Smooth muscle cell (in vitro differentiated cells): Measurements from ENCODE around the gene PATJ. TPM values are rescaled to one million over a fixed set of nuclear protein-coding genes. Genes with fewer than 3 reads are reported as not detected.

Source experiments
- DNase-seq: peaks from one replicate; lab custom pipeline; 2025; ENCODE audit not compliant: unreplicated experiment; lab: John Stamatoyannopoulos, UW
- H2AFZ ChIP-seq: fragments of 200-600 bp; sonication (generic); 2 replicates; pipeline ENCODE4 v1.6.0; 2016; ENCODE audit warnings: antibody characterized with exemption, low read depth, mild to moderate bottlenecking
- H3F3A ChIP-seq: fragments of 200-600 bp; sonication (generic); 2 replicates; pipeline ENCODE4 v1.6.0; 2017; ENCODE audit warnings: antibody characterized with exemption, low read depth
- H3K27ac ChIP-seq: fragments of 200-600 bp; sonication (generic); 2 replicates; pipeline ENCODE4 v1.5.1; 2016; ENCODE audit warnings: low read depth, mild to moderate bottlenecking
- H3K27me3 ChIP-seq: fragments of 200-600 bp; sonication (generic); 2 replicates; pipeline ENCODE4 v1.6.1; 2016; ENCODE audit warnings: low read depth, mild to moderate bottlenecking
- H3K36me3 ChIP-seq: fragments of 200-600 bp; sonication (generic); 2 replicates; pipeline ENCODE4 v1.5.1; 2016; ENCODE audit warnings: low read depth
- H3K4me1 ChIP-seq: fragments of 200-600 bp; sonication (generic); 2 replicates; pipeline ENCODE4 v1.5.1; 2016; ENCODE audit warnings: low read depth
- H3K4me2 ChIP-seq: fragments of 200-600 bp; sonication (generic); 2 replicates; pipeline ENCODE4 v1.6.0; 2016; ENCODE audit warnings: mild to moderate bottlenecking
- H3K4me3 ChIP-seq: fragments of 200-600 bp; sonication (generic); 2 replicates; pipeline ENCODE4 v1.5.1; 2016; ENCODE audit warnings: mild to moderate bottlenecking
- H3K79me2 ChIP-seq: fragments of 200-600 bp; sonication (generic); 2 replicates; pipeline ENCODE4 v1.6.0; 2016; ENCODE audit warnings: low read depth, mild to moderate bottlenecking
- H3K9ac ChIP-seq: fragments of 200-600 bp; sonication (generic); 2 replicates; pipeline ENCODE4 v1.6.0; 2016; ENCODE audit warnings: low read depth
- H3K9me3 ChIP-seq: fragments of 200-600 bp; sonication (generic); replicated peaks from 2 replicates; pipeline ENCODE4 v1.5.1; 2016; ENCODE audit warnings: low read depth
- H4K20me1 ChIP-seq: fragments of 200-600 bp; sonication (generic); 2 replicates; pipeline ENCODE4 v1.6.0; 2016; ENCODE audit warnings: low read depth
- WGBS: methylation state at CpG from one replicate; pipeline ENCODE4 v1.1.7; 2016; ENCODE audit warnings: low lambda C conversion rate; 5-methylcytosine and 5-hydroxymethylcytosine counted together
- polyA plus RNA-seq: library from polyadenylated mRNA; unstranded; fragments of >200 nt; fragmentation: Nextera tagmentation; extraction: Ambion mirVana; gene quantifications from 2 replicates; pipeline ENCODE4 v1.2.1, GENCODE V29; 2016
- total RNA-seq: library from RNA; depleted of rRNA; stranded (reverse); fragments of >200 nt; gene quantifications from 2 replicates; pipeline ENCODE4 v1.2.3, GENCODE V29; 2014
- TF ChIP-seq, protein P1 (sequence below): fragments of 200-600 bp; sonication (generic); IDR thresholded peaks from 2 replicates; pipeline ENCODE4 v1.5.1; 2017; ENCODE audit warnings: borderline replicate concordance, mild to moderate bottlenecking, antibody characterized with exemption; ENCODE audit not compliant: insufficient read depth, poor library complexity, severe bottlenecking

PATJ gene
- total and polyA plus RNA-seq, 2 experiments from 2014 or later: 3.5 to 12.3 TPM

DNA sequence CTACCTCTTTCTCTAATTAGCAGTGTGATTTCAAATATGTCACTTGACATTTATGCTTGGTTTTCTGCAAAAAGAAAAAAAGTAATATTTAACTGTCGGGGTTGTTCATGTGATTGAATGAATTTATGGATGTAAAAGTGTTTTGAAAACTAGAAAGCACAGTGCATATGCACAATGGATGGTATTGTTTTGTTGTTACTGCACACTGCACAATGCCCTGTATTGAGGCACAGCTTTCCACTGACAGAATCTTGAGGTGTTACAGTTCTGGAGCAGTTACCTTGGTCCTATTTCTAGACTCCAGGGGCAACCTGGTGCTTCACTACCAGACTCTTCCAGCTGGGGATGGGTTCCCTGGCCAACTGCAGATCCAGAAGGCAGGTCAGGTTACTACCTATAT, 335.5 kb downstream of the PATJ start:
- TF ChIP-seq, protein P1, sequence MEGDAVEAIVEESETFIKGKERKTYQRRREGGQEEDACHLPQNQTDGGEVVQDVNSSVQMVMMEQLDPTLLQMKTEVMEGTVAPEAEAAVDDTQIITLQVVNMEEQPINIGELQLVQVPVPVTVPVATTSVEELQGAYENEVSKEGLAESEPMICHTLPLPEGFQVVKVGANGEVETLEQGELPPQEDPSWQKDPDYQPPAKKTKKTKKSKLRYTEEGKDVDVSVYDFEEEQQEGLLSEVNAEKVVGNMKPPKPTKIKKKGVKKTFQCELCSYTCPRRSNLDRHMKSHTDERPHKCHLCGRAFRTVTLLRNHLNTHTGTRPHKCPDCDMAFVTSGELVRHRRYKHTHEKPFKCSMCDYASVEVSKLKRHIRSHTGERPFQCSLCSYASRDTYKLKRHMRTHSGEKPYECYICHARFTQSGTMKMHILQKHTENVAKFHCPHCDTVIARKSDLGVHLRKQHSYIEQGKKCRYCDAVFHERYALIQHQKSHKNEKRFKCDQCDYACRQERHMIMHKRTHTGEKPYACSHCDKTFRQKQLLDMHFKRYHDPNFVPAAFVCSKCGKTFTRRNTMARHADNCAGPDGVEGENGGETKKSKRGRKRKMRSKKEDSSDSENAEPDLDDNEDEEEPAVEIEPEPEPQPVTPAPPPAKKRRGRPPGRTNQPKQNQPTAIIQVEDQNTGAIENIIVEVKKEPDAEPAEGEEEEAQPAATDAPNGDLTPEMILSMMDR: no peak

DNA sequence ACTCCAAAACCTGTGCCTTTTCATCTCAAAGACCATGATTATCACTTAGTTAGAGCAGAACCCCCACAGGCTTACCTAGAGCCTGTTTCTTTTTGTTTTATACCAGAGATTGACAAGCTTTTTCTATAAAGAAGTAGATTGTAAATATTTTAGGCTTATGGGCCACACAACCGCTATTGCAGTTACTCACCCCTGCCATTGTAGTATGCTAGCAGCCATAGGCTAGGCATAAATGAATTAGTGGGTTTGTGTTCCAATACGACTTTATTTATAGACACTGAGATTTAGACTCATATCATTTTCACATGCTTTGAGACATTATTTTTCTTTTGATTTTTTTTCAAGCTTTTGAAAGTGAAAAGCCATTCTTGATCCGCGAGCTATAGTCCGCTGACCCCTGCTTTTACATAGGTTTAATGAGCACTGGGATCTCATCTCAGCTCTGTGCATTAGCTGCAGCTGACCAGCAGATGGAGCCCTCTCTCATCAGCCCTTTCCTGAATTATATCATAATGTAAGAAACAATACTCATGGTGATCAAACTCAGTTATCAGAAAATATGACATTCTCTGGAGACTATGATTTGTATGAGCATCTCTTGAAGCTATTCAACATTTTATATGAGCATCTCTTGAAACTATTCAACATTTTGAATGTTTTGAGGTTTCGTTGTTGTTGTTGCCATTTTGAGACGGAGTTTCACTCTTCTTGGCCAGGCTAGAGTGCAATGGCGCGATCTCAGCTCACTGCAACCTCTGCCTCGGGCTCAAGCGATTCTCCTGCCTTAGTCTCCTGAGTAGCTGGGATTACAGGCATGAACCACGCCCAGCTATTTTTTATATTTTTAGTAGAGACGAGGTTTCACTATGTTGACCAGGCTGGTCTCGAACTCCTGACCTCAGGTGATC, 340.4 kb downstream of the PATJ start:
- DNase-seq: no peak
- H3K27me3 ChIP-seq: no peaks in the 10 kb centered on the region
- H3K79me2 ChIP-seq: no peaks in the 10 kb centered on the region
- TF ChIP-seq, protein P1: peak; percentile 97
- WGBS: 78% methylated on average over 14 of the region's 14 CpGs
- no peaks in the 10 kb centered on the region for H4K20me1 ChIP-seq
- H3K36me3 ChIP-seq: no peaks in the 10 kb centered on the region
- no peak overlapping the region for H3K4me2 ChIP-seq
- no peak overlapping the region for H3K27ac ChIP-seq
- no peaks in the 10 kb centered on the region for H3F3A ChIP-seq
- H3K4me3 ChIP-seq: no peak overlapping the region
- no peak overlapping the region for H3K9ac ChIP-seq
- H2AFZ ChIP-seq: no peak overlapping the region
- no peaks in the 10 kb centered on the region for H3K9me3 ChIP-seq
- no peaks in the 10 kb centered on the region for H3K4me1 ChIP-seq

More for the DNA sequence above, 335.5 kb downstream of the PATJ start:
- Histone ChIP-seq H3F3A (no peaks in the 10 kb centered on the region), H3K9me3 (no peaks in the 10 kb centered on the region), H3K36me3 (no peaks in the 10 kb centered on the region), H3K9ac (no peak overlapping the region), H3K27me3 (no peaks in the 10 kb centered on the region), H3K4me1 (no peaks in the 10 kb centered on the region), H3K79me2 (no peaks in the 10 kb centered on the region), H2AFZ (no peak overlapping the region), H3K4me2 (no peak overlapping the region), H4K20me1 (no peaks in the 10 kb centered on the region), H3K4me3 (no peak overlapping the region), H3K27ac (no peak overlapping the region)
- DNase-seq: no peak
- WGBS: 97% methylated on average over 1 of the region's 1 CpG

DNA sequence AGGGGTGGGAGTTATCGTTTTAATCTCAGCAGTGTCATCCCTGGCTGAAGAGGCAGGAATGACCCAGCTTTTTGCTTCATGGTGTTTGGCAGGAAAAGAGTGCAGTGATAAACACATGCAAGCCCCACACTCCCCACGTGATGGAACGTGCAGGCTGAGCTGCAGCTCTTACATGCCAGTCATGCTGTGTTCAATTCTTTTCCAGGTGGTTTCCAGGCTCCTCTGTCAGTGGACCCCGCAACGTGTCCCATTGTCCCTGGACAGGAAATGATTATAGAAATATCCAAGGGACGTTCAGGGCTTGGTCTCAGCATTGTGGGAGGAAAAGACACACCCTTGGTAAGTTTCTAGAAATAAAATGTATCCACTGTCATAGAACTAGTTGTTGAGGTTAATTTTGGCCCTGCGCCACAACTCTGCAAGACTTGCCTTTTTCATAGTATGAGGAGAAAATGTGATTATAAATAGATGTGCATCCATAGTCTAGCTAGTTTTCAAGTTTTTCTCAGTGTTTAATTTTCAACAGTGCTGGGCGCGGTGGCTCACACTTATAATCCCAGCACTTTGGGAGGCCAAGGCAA, 342.1 kb downstream of the PATJ start:
- 87% methylated on average over 9 of the region's 9 CpGs for WGBS
- no peak for DNase-seq

More for the DNA sequence above, 342.1 kb downstream of the PATJ start:
- no peaks in the 10 kb centered on the region for H3F3A ChIP-seq
- H4K20me1 ChIP-seq: no peaks in the 10 kb centered on the region
- no peak overlapping the region for H3K27ac ChIP-seq
- H2AFZ ChIP-seq: no peak overlapping the region
- H3K9me3 ChIP-seq: no peaks in the 10 kb centered on the region
- no peak overlapping the region for H3K9ac ChIP-seq
- H3K4me2 ChIP-seq: no peak overlapping the region
- H3K36me3 ChIP-seq: no peaks in the 10 kb centered on the region
- TF ChIP-seq, protein P1: no peak
- no peak overlapping the region for H3K4me3 ChIP-seq
- H3K79me2 ChIP-seq: no peaks in the 10 kb centered on the region
- H3K27me3 ChIP-seq: no peaks in the 10 kb centered on the region
- H3K4me1 ChIP-seq: no peaks in the 10 kb centered on the region
